Mesodermal cell (in vitro differentiated cells): ENCODE data around the gene MYO19.
"Not testable (repeated sequence)": the region's sequence is repeated elsewhere in the genome, so short reads cannot be mapped to it uniquely, and the experiment has no call there.

Source experiments
- H3K27ac ChIP-seq: 2 replicates; pipeline ENCODE4 v1.7.0; 2013; ENCODE audit warnings: mild to moderate bottlenecking, low read depth, low read length, moderate library complexity; ENCODE audit not compliant: severe bottlenecking
- H3K36me3 ChIP-seq: 2 replicates; pipeline ENCODE4 v1.7.1; 2013; ENCODE audit warnings: mild to moderate bottlenecking, low read length, moderate library complexity; ENCODE audit not compliant: control insufficient read depth, insufficient read depth
- H3K4me1 ChIP-seq: one replicate; pipeline ENCODE4 v1.7.1; 2013; ENCODE audit warnings: mild to moderate bottlenecking, low read length; ENCODE audit not compliant: insufficient read depth, control insufficient read depth, poor library complexity, severe bottlenecking
- H3K4me3 ChIP-seq: 2 replicates; pipeline ENCODE4 v1.7.0; 2013; ENCODE audit warnings: low read length, control low read depth, mild to moderate bottlenecking; ENCODE audit not compliant: insufficient read depth, poor library complexity, severe bottlenecking; ENCODE audit errors: extremely low read depth
- H3K9me3 ChIP-seq: 2 replicates; pipeline ENCODE4 v1.7.1; 2013; ENCODE audit warnings: mild to moderate bottlenecking, low read length, moderate library complexity; ENCODE audit not compliant: control insufficient read depth
- WGBS, 2 experiments: methylation state at CpG; one replicate each; pipeline ENCODE4 v1.1.5; 2013; ENCODE audit warnings: missing lambda C conversion rate in 2 of 2; ENCODE audit not compliant: insufficient coverage in 2 of 2; 5-methylcytosine and 5-hydroxymethylcytosine counted together

The MYO19 gene

DNA sequence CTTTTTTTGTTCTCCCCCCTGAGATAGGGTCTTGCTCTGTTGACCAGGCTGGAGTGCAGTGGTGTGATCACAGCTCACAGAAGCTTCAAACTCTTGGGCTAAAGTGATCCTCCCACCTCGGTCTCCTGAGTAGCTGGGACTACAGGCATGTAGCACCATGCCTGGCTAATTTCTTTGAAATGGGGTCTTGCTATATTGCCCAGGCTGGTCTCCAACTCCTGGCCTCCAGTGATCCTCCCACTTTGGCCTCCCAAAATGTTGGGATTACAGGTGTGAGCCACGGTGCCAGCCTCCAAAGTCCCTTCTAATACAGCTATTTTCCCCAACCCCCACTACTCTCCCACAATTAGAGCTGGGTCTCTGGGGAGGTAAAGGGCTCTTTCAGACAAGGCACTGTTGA, 26.2 kb downstream of the MYO19 start:
- H3K27ac ChIP-seq, H3K4me3 ChIP-seq, H3K4me1 ChIP-seq, H3K9me3 ChIP-seq: not testable (repeated sequence)
- 83% methylated on average over 1 of the region's 2 CpGs; no CpG with 5 or more reads in 1 of the 2 experiments for WGBS, 2 experiments
- H3K36me3 ChIP-seq: peaks cover 89% of the 10 kb centered on the region

DNA sequence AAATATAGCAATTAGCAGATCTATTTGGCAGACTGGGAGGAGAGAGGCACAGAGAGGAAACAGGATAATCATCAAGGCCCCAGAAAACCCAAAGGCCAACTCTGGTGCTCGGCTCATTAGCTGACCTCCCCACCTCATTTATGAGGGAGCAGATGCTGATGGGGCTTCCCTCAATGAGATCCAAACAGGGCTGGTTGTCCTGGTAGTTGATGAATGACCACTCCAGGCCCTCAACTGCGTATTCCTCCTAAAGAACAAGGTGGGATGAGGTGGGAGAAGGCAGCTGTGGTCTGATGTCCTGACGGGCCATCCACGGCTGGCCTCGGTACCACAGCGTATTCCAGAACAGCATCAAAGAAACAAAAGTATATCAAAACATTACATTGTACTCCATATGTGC, 27.4 kb downstream of the MYO19 start:
- Histone ChIP-seq H3K4me3 (no peak overlapping the region), H3K27ac (no peak overlapping the region), H3K4me1 (no peaks in the 10 kb centered on the region), H3K9me3 (no peaks in the 10 kb centered on the region), H3K36me3 (peaks cover 92% of the 10 kb centered on the region)
- 86 to 100% methylated on average over 1 to 2 of the region's 6 CpGs for WGBS, 2 experiments

DNA sequence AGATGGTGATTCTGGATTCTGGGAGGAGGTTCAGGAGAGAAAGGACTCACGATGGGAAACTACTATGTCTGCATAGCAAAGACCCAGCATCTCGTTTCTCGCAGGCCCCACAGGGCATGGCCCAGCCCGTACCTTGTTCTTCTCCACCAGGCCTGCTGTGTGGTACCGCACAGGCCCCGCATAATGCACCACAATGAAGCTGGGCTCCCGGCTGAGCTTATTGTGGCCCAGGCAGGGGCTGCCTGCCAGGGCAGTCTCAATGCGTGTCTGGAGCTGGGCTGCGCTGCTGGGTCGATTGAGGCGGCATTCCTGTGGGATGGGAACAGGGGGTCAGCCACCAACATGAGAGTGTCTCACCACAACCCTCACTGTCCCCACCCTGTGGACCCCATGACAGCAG, 27.8 kb downstream of the MYO19 start:
- peaks cover 94% of the 10 kb centered on the region for H3K36me3 ChIP-seq
- H3K9me3 ChIP-seq: no peaks in the 10 kb centered on the region
- WGBS, 2 experiments: 95 to 97% methylated on average over 4 to 9 of the region's 11 CpGs
- no peak overlapping the region for H3K4me3 ChIP-seq
- H3K27ac ChIP-seq: no peak overlapping the region
- peaks cover under 1% of the 10 kb centered on the region for H3K4me1 ChIP-seq

DNA sequence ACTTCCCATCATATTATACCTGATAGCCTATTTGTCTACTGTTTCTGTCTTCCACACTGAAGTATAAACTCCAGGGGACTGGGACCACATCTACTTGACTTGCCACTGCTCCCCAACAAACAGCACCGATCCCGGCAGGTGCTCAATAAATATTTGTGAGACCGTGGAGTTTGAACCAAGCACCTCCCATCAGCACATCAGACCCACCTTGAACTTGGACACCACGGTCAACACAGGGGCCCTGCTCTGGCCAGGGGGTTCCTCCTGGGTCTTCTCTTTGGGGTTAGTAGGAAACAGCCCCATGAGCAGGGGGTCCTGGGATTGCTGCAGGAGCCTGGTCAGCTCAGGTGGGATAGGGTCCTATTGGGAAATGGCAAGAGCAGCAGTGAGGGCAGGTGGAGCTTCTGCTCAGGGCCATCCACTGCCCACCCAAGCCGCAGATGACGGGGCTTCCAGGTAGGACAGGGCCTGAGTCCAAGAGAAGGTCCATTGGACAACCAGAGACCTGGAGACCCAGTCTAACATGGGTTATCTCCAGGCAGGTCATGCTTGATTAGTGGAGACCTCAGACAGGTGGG, 28.3 kb downstream of the MYO19 start:
- peaks cover 95% of the 10 kb centered on the region for H3K36me3 ChIP-seq
- 82% methylated on average over 4 to 5 of the region's 6 CpGs for WGBS, 2 experiments
- no peak overlapping the region for H3K4me3 ChIP-seq
- no peaks in the 10 kb centered on the region for H3K9me3 ChIP-seq
- no peak overlapping the region for H3K27ac ChIP-seq
- peaks cover 4% of the 10 kb centered on the region for H3K4me1 ChIP-seq

DNA sequence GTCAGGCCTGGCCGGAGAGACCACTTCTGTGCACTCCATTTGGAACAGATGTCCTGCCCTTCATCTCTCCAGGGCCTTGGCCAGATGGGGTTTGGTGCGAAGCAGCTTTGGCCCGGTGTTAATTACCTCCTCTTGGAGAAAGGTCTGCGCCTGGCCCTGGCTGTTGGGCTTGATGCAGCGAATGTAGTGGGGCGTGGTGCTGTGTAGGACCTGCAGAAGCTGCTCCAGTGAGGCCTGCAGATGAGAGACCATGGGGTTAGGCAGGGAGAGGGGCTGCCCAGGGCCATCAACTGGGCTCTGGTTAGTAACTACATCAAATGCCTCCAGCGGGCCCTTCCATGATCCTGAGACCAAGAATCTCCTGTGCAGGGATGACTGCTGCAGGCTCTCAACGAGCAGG, 29.5 kb downstream of the MYO19 start:
- H3K4me3 ChIP-seq: no peak overlapping the region
- no peaks in the 10 kb centered on the region for H3K9me3 ChIP-seq
- no peak overlapping the region for H3K27ac ChIP-seq
- peaks cover 92% of the 10 kb centered on the region for H3K36me3 ChIP-seq
- H3K4me1 ChIP-seq: peaks cover 4% of the 10 kb centered on the region
- WGBS, 2 experiments: 95 to 97% methylated on average over 7 to 8 of the region's 8 CpGs

DNA sequence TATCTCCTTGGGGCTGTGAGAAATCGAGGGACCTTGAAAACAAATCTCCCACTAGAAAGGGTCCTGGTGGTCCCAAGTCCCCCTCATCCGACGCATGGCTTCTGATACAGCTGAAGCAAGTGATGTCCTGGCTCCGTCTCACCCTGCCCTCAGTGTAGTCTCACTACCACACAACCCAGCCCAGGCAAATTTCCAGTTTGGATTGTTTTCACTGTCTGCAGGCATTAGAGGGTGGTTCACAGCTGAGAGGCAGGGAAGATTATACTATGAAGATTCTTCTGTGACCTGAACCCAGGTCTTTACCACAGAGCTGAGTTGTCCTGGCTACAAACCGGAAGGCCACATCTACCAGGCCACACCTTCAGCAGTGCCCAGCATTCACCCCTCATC, 30.5 kb downstream of the MYO19 start:
- H3K4me1 ChIP-seq: peaks cover 4% of the 10 kb centered on the region
- 100% methylated on average over 2 to 4 of the region's 5 CpGs for WGBS, 2 experiments
- no peaks in the 10 kb centered on the region for H3K9me3 ChIP-seq
- peaks cover 89% of the 10 kb centered on the region for H3K36me3 ChIP-seq
- no peak overlapping the region for H3K27ac ChIP-seq
- no peak overlapping the region for H3K4me3 ChIP-seq

DNA sequence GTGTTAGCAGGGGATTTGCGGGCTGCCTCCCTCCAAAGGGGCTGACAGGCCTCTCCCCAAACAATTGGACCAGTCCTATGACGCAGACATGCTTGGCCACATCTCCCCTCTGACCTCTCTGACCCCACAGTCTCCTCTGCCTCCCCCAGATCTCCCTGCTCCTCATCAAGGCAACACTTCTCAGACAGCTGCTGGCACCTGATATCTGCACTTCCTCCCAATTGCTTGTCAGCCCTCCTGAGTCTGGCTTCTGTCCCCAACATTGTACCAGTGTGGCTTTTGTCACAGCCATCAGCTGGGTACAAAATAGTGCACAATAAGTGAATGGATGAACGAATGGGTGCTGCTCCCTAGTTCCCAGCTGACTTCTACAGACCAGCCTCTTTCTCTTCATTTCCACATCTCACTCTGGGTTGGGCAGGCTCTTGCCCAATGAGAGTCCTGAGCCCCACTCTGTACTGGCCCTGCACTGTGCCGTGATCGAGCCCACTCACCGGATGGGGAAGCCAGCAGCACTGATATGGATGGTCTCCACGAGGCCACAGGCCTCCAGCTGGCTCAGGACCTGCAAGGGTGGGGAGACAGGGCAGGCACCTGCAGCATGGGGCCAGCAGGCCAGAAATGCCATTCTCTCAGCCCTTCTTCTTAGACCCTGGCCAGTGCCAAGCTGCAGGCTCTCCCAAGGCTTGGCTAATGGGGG, 31.1 kb downstream of the MYO19 start:
- Histone ChIP-seq H3K27ac (no peak overlapping the region), H3K4me3 (no peak overlapping the region), H3K4me1 (peaks cover 4% of the 10 kb centered on the region), H3K36me3 (peaks cover 88% of the 10 kb centered on the region), H3K9me3 (no peaks in the 10 kb centered on the region)
- WGBS, 2 experiments: 95 to 97% methylated on average over 6 of the region's 7 CpGs

DNA sequence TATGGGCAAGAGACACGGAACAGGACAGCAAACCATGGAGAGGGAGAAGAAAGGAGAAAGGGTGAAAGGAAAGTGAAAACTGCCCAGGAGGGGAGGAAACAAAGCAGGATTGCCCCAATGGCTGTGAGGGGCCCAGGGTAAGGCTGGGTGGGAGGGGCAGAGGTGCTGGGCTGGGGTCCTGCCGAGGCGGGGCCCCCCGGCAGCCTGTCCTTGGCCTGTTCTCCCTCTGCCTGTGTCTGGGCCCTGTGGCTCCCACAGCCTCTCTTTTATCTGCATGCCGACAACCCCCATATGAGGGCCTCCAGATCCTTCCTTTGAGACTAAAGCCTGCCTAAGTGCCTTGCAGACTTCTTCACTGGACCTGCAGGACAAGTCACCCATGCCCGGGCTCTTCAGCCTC, 32.7 kb downstream of the MYO19 start:
- 94 to 98% methylated on average over 6 of the region's 6 CpGs for WGBS, 2 experiments
- no peak overlapping the region for H3K27ac ChIP-seq
- H3K4me3 ChIP-seq: no peak overlapping the region
- H3K9me3 ChIP-seq: no peaks in the 10 kb centered on the region
- H3K36me3 ChIP-seq: peaks cover 89% of the 10 kb centered on the region
- H3K4me1 ChIP-seq: peaks cover 4% of the 10 kb centered on the region

DNA sequence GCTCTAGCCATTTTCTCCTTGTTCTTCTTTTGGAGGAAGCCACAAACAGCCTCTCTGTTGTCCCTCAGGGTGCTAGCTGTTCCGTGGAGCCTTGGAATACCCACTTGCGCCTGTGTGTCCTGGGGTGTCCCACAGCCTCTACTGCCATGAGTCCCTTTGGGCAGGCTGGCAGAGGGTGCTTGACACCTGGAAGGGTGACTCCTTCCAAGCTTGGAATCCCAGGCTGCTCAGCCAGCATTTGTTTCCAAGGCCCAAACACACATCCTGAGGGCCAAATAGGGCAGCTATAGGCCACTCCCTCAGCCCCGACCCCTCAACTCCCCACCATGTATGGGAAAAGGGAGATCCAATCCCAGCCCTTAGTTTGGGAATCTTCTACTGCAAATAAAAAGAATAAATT, 33.3 kb downstream of the MYO19 start:
- no peaks in the 10 kb centered on the region for H3K9me3 ChIP-seq
- H3K36me3 ChIP-seq: peaks cover 88% of the 10 kb centered on the region
- 96 to 100% methylated on average over 2 of the region's 3 CpGs for WGBS, 2 experiments
- peaks cover 10% of the 10 kb centered on the region for H3K4me1 ChIP-seq
- H3K27ac ChIP-seq: no peak overlapping the region
- no peak overlapping the region for H3K4me3 ChIP-seq

DNA sequence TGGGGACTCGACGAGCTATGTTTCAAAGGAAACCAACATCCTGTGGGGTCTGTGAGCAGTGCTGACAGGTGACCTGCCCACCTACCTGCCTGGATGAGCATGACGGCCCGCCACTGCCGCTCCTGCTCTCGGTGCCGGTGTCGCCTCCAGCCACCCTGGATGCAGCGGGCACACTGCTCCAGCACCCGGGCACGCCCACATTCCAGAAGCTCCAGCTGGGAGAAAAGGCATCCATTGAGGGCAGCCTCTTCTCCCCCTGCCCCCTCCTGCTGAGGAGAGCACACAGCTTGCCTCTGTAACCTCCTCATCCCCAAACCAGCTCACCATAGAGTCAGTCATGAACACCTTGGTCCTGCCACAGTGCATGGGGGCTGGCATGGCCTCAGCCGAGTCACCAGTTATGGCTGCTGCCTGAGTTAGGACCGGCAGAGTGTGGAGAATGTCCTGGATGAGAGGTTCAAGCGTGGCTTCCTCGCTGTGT, 33.9 kb downstream of the MYO19 start:
- 92 to 96% methylated on average over 11 to 14 of the region's 15 CpGs for WGBS, 2 experiments
- H3K27ac ChIP-seq: no peak overlapping the region
- H3K4me3 ChIP-seq: no peak overlapping the region
- peaks cover 13% of the 10 kb centered on the region for H3K4me1 ChIP-seq
- H3K9me3 ChIP-seq: no peaks in the 10 kb centered on the region
- H3K36me3 ChIP-seq: peaks cover 88% of the 10 kb centered on the region
